Lung microvascular endothelial cell (primary cell): ENCODE measurements around the gene DEPDC7. TPM values are rescaled to one million over a fixed set of nuclear protein-coding genes. Genes with fewer than 3 reads are reported as not detected.
"Not testable (repeated sequence)": the region's sequence is repeated elsewhere in the genome, so short reads cannot be mapped to it uniquely, and the experiment has no call there.

ENCODE experiments used
- DNase-seq, 2 donors: peaks; one replicate each; pipeline versions ENCODE4 v3.0.0 to v3.0.0-alpha.2; 2010; ENCODE audit warnings: low read depth in 2 of 2
- total RNA-seq: library from RNA; depleted of rRNA; stranded (reverse); fragments of >200 nt; gene quantifications from 2 replicates; pipeline ENCODE4 v1.2.1, GENCODE V29; 2014

DEPDC7 gene
- total RNA-seq, 1 donor from 2014 or later, result 0.20 TPM

DNA sequence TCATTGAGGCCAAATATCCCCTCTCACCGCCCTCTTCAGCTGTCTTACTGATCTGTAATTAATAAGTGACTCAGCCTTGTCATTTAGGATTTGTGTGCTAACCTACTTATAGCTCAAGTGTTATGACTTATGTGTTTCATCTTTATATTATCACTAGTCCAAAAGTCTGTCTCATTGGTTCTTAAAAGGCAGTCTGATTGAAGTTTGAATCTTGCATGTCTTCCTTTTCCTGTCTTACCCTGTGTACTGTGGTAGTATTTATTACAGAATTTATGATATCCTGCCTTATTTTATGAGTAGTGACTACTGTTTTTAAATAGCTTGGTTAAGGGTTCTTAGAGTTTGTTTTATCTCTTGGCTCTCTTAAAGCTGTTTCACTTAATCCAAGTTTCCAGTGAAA, 6.3 kb downstream of the DEPDC7 start:
- no peak for DNase-seq

DNA sequence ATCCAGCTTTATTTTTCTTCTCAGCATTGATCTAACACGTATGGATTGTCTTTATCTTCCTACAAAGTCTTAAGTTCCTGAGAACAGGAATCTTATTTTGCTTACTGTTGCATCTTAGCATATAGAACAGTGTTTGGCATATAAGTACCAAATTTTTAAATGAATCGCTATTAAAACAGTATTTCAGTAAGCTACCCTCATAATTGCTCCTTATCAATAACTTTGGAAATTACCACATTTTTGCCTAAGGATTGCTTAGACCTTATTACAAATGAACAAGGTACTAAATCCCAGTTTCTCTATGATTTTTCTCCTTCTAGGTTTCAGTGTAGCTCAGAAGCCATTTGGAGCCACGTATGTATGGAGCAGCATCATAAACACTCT, 9.7 kb downstream of the DEPDC7 start:
- no peak for DNase-seq

DNA sequence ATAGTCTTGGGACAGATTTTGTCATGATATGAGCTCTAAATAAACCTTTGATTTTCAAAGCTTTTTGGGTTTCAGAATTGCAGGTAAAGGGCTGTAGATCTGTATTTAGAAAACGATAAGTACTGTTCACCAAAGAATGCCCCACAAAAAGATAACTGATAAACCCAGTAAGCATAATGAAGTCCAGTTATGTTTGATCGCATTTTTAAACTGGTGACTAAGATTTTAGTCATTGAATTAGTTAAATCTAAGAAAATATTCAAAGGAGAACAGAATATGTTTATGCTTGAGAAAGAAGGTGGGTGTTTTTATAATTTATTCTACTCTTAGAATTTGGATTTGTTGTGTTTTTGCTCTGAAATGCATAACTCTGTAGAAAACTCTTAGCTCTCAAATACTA, 11.6 kb downstream of the DEPDC7 start:
- DNase-seq, result no peak

DNA sequence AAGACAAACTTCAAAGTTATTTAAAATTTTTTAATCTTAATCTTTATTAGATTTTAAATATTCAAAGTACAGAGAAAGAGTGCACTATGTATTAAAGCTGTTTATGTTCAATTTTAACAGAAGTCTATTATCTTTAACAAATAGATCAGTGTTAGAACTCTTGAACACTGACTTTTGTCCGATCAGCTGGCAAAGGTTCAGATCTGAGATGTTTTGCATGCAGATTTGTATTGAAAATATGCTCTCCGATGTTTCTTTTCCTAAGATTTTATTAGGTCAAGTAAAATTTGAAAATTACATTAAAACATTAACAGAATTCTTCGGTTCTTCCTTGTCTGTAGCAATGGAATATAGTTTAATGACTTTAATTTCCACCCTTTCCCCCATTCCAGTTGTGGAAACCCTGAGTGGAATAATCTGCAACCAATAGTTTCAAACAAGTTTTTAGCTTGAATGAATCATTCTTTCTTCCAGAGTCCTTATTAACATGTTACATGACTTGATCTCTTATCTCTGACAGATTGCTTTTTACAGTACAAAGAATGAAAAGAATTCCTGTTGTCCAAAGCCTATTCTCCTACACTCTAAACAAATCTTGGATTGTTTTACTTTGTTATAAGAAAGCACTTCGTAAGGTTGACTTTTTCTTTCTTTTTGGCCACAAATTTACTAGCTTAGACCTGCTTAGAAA, 12.3 kb downstream of the DEPDC7 start:
- no peak for DNase-seq

DNA sequence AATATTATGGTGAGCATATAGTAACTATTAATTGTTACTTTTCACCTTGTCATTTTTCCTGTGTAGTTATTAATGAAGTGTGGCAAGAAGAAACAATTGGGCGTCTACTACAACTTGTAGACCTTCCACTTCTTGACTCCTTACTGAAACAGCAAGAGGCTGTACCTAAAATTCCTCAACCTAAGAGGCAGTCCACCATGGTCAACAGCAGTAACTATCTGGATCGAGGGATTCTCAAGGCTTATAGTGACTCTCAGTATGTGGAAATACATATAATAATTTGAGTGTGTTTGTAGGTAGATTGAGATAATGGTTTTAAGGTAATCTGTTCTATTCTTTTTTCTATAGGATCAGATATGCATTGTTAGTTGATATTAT, 12.8 kb downstream of the DEPDC7 start:
- DNase-seq, result no peak

DNA sequence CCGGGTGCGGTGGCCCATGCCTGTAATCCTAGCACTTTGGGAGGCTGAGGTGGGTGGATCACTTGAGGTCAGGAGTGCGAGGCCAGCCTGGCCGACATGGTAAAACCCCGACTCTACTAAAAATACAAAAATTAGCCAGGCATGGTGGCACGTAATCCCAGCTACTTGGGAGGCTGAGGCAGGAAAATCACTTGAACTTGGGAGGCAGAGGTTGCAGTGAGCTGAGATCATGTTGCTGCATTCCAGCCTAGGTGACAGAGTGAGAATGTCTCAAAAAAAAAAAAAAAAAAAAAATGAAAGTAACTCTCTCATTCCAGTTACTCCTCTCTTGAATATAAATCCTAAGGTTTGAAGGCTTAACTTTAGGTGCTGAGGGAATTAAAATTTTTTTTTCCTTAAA, 13.5 kb downstream of the DEPDC7 start:
- DNase-seq, result not testable (repeated sequence)

DNA sequence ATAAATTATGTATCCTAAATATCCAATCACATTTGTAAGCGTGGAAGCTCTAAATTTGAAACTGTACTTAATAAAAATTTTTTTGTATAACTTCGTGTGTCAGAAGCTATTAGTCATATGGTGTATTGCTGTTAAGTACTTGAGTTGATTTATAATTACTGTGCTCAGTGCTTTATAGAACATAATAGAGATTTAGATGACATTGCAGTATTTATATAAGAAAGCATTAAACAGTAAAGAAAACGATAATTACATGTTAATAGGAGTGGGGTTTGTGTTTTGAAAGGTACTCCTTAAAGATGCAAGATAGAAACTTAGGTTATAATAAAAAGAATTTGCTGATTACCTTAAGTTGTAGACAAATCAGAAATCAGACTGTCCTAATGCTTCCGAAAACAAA, 17.8 kb downstream of the DEPDC7 start:
- DNase-seq, result no peak

DNA sequence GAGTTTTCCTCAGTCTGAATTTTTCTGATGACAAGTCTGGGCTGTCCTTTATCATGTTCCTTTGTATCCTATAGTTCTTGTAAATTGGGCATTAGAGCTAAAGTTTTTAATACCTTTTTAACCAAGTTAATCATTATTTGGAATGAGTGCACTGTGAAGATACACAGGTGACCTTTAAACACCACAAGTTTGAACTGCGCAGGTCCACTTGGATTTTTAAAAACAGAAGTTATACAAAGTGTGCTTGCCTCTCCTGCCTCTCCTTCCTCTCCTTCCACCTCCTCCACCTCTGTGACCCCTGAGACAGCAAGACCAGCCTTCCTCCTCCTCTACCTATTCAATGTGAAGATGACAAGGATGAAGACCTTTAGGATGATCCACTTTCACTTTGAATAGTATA, 19.3 kb downstream of the DEPDC7 start:
- DNase-seq, result no peak

DNA sequence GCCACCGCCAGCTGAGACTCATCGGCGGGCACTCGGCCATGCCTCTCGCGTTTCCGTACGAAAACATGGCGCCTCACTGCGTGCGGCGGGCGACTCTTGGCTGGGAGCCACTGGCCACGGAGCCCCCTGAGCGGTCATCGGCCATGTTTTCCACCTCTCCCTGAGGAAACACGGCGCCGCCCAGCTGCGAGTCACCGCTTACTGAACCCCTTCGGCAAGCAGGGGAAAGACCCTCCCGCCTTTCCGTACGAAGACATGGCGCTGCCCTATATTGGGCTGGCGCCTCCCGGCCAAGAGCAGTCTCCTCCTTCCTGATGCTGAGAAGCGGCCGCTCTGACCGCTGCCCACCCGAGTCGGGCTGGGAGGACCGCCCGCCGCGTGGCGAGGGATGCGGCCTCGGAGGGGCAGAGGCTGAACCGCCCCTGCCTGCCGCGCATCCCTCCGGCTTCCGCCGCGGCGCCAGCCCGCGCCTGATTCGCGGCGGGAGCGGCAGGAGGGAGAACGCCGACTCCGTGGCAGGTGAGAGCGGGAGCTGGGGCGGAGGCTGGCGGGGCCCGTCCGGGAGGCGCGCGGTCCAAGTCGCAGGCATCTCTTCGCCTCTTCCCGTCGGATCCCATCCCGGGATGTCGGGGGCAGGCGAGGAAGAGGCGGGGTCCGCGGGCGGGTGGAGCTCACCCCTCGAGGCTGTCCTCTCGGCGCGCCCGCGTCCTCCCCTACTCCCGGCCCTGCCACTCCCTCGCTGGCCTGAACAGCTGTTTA, 23.8 kb downstream of the DEPDC7 start, which contains the start of gene TCP11L1:
Gene TCP11L1, plus strand, starts transcription at position 299 of the 759 bp plus-strand sequence. CDS start 4,202 bp downstream, outside the sequence.
- DNase-seq, result peak; percentile 94 to 95

DNA sequence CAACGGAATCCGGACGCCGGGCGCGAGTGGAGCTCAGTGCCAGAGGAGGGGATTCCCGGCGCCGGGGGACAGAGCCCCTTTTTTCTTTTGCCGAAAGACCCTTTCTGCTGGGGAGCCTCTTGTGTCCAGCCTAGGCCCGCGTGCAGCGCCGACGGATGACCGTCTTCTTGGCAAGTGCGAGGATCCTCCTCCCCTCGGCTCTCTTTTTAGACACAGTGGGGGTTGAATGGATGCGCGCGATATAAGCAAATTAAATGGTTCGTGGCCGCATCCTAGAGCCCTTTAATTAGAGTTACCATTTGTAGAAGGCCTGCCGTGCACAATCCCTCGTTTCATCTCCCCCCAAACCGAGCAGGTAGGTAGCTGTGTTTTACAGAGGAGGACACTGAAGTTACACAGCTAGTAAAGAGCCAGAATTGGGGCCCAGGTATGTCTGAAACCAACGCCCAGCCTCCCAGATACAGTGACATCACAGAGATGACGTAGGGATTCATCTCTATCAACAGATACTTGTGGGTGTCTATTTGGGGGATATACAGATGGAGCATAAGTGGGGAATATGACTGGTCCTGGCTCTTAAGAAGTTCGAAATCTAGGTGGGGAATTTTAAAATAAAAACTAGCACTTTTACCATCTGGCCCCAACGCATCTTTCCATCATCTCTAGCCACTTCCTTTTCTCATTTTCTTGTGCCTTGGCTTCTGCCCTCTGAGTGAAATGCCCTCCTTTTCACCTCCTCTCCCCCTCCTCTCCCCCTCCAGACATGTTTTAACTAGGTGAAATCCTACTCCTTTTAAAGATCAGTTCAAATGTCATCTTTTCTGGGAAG, 24.6 kb downstream of the DEPDC7 start:
- peak; percentile 16 to 47 for DNase-seq

DNA sequence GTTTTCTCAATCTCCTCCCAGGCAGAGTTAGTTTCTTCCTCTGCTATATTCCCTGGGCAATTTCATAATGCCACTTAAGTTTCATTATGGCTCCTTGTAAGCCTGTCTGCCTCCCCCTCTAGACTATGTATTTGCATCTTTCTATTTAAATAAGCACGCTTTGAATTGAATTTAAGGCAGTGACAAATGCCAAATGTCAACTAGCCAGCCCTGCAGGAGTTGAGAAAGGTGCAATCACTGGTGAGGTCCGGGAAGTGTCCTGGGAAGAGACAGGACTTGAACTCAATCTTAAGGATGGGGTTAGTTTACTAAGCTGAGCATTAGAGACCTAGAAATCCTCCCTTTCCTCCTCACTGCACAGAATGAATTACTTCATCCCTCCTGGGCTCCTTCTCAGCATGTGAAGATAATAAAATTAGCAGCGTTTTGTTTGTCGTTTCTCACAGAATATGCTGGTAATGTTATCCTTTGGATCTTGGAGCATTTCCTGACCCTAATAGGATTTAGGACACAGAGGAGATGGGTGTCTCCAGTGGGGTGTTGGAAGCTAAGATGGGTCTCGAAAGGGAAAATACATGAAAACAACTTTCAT, 25.3 kb downstream of the DEPDC7 start:
- DNase-seq, result no peak

DNA sequence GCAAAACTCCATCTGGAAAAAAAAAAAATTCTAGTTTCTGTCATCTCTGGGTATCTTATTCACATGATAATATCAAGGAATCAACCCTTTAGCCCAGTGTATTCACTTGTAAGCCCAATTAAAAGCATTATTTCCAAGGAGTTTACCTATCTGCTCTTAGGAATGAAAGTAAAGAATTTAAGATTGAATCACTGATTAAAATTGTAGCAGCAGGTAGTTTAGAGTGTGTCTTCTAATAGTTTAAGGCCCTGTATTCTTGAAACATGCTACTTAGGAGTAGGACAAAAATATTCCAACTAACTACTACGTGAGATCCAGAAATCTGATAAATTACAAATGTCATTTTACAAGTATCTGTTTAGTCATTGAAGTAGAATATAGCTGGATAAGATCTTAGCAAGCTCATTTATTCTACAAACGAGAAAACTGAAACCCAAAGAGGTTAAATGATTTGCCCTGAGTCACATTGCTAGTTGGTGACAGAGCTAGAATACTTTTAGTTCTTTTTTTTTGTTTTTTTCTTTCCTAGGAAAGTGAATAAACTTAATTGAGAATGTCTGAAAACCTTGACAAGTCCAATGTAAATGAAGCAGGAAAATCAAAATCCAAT, 27.6 kb downstream of the DEPDC7 start:
- DNase-seq, result no peak

DNA sequence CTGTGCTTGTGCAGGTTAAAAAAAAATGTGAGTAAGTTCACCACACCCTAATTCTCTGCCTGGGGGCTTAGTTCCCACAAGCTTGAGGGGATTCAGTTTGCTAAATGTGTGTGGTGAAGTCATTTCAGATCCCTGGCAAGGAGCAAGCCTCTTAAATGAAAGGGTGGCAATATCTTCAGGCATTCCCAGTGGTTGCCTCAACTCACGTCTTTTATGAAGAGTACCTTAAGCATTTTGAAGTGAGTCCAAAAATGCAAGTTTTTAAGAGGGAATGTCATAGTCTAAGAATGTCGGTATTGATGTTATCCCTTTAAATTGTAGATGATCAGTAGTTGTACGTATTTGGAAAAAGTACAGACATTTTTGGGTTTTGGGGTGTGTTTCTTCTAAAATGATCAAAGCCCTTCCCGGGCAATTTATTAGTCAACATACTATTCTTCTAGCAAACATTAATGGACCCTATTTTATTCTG, 28.6 kb downstream of the DEPDC7 start:
- no peak for DNase-seq

DNA sequence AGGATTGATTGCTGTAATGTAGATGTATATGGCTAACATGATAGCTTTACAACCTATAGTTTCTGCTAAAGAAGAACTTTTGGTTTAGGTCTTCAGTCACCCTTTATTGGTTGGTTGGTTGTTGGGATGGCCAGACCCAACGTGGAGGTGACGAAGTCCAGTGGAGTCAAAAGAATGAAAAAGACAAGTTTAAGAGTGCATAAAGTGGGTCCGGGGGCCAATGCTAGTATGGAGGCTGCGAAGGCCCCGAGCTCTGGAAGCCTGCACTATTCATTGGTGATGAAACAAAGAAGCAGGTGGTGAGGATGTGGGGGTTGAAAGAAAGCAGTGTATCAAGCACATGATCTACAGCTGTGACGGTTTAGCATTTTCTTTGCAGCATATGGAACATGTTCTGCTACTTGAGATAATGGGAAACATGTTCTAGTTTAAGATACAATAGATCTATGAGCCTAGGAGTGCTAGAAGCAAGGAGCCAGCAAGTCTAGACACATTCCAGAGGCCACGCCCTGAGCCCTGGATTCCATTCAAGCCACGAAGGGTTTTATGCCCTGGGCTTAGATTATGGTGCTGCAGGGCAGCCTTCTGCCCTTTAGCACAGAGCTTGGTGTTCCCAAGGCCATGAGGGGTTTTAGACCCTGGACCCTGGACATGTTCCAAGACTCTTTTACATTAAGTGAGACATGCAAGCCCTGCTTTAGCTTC, 30.0 kb downstream of the DEPDC7 start:
- DNase-seq, result no peak

DNA sequence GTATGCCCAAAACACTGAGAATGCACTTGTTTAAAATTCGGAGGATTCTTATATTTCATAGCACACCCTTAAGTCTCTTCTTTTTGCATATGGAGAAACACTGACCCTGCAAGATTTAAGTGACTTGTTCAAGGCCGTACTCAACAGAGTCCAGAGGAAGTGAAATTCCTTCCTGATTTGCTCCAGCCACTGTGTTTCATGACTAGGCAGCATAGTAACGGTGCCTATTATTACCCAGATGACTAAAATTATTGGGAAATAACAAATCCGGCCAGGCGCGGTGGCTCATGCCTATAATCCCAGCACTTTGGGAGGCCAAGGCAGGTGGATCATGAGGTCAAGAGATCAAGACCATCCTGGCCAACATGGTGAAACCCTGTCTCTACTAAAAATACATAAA, 33.0 kb downstream of the DEPDC7 start:
- peak in 1 of 2 donors; percentile 51 for DNase-seq

DNA sequence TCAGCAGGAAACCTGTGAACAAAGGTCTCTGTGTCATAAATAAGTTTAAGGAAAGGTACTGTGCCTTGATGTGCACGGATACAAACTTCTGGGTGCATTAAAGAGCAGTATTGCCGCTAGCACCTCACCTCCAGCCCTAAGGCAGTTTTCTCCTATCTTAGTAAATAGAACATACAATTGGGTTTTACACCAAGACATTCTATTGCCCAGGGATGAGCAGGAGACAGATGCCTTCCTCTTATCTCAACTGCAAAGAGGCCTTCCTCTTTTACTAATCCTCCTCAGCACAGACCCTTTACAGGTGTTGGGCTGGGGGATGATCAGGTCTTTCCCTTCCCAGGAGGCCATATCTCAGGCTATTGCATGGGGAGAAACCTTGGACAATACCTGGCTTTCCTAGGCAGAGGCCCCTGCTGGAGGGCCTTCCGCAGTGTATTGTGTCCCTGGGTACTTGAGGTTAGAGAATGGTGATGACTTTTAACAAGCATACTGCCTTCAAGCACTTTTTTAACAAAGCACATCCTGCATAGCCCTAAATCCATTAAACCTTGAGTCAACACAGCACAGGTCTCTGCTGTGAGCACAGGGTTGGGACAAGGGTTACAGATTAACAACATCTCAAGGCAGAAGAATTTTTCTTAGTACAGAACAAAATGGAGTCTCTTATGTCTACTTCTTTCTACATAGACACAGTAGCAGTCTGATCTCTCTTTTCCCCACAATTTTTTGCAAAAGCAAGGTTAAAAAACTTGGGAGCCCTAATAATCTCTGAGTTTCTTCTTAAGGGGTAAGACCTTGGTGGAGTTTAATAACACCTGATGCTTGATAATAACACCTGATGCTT, 34.1 kb downstream of the DEPDC7 start:
- not testable (repeated sequence) for DNase-seq

DNA sequence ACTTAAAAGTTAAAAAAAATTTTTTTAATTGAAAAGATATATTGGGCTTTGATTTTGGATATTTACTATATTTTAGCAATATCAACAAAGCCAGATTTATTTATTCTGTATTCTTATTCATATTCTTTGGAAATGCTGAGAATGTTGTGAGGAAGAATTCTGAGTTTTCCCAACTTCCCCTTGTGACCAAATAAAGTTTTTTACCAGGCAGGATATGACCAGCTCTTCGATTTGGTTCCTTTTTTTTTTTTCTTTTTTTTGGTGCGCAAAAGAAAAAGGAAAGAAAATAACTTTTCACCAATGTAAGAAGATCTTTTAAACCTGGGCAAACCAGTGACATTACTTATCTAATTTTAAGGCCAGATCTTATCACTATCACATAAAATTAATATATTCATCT, 36.6 kb downstream of the DEPDC7 start:
- DNase-seq, result no peak

DNA sequence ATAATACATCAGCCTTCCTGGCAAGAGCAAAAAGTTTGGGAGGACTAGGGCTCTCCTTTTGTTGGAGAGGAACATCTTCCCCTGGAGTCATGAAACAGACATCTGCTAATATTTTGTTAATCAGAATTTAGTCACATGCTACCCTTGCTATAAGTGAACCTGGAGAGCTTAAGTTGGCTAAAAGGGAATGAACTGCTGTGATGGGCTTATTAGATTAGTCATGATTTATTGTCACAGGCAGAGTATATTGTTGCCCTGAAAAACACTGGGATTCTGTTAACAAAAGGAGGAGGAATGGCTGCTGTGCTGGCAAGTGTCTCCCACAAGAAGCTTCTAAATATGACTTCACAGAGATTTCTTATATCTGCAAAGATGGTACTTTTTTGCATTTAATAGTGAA, 39.7 kb downstream of the DEPDC7 start:
- DNase-seq, result no peak

DNA sequence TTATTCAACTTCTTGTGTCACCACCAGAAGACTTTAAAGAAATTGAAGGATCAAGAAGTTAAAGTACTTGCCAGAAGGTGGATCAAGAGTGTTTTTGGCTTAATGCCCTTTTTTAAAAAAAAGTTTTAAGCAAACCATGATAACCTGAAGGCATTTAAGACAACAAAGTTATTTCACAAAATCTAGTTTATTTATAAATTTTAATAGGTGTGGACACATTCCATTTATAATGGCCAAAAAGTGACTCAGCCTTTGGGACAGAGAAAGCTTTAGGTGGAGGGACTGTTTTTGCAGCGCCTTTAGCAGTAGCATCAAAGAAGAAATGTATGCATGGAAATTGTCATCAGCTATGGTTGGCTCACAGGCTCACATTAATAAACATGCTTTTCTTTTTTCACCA, 41.6 kb downstream of the DEPDC7 start:
- DNase-seq, result no peak
